Activated naive CD8-positive, alpha-beta T cell treated with anti-CD3 and anti-CD28 coated beads, Interleukin-2, amount 10 ng/mL, durations not matched to agents 7 days and 5 days (primary cell): ENCODE measurements around the gene HIP1R. TPM values are rescaled to one million over a fixed set of nuclear protein-coding genes. Genes with fewer than 3 reads are reported as not detected.

ENCODE experiments used
- ATAC-seq: fragments of 150-1000 bp; cut with Tn5 transposase; one replicate; pipeline ENCODE4 v1.10.0; 2021; ENCODE audit warnings: low read depth, moderate library complexity
- POLR2A ChIA-PET: fragments of 350-600 bp; sonication (Branson Sonifier 250); formaldehyde crosslinking; loops from one replicate; lab custom pipeline; 2021; ENCODE audit warnings: antibody characterized with exemption; lab: Charles Lee
- DNase-seq: peaks from one replicate; pipeline ENCODE4 v3.0.0; 2021
- H3K27ac Mint-ChIP-seq: one replicate; pipeline ENCODE4 v1.8.0; 2022; ENCODE audit warnings: mild to moderate bottlenecking, mixed read lengths
- H3K27me3 Mint-ChIP-seq: one replicate; pipeline ENCODE4 v1.8.0; 2022; ENCODE audit warnings: mild to moderate bottlenecking, moderate library complexity, mixed read lengths
- H3K36me3 Mint-ChIP-seq: one replicate; pipeline ENCODE4 v1.8.0; 2021; ENCODE audit warnings: mild to moderate bottlenecking, mixed read lengths
- H3K4me1 Mint-ChIP-seq: one replicate; pipeline ENCODE4 v1.8.0; 2021; ENCODE audit warnings: mixed read lengths
- H3K4me3 Mint-ChIP-seq: one replicate; pipeline ENCODE4 v1.8.0; 2022; ENCODE audit warnings: mild to moderate bottlenecking, moderate library complexity, mixed read lengths
- H3K9me3 Mint-ChIP-seq: one replicate; pipeline ENCODE4 v1.8.0; 2021; ENCODE audit warnings: mixed read lengths
- total RNA-seq, 2 experiments: library from RNA; stranded (reverse); gene quantifications; one replicate each; pipeline ENCODE4 v1.2.3, GENCODE V29; 2021

The HIP1R gene
- total RNA-seq, 2 experiments from 2014 or later: 54.7 to 57.8 TPM

- Mint-ChIP-seq H3K4me3 (no peak overlapping the region), H3K9me3 (no peaks in the 10 kb centered on the region), H3K36me3 (peaks cover 17% of the 10 kb centered on the region), H3K27ac (no peak overlapping the region), H3K27me3 (no peaks in the 10 kb centered on the region), H3K4me1 (peaks cover 3% of the 10 kb centered on the region)
- ATAC-seq (no peak), DNase-seq (no peak)
- POLR2A ChIA-PET: interaction anchor here (1.0 to 1.2 kb wide), 2 partner anchors 23 to 379 kb away, joined by 3 to 5 read pairs; no protein-coding TSS in a partner anchor
Measured at GRCh38 chr12:122865268-122866231, 30.3 kb downstream of the HIP1R start.

DNA sequence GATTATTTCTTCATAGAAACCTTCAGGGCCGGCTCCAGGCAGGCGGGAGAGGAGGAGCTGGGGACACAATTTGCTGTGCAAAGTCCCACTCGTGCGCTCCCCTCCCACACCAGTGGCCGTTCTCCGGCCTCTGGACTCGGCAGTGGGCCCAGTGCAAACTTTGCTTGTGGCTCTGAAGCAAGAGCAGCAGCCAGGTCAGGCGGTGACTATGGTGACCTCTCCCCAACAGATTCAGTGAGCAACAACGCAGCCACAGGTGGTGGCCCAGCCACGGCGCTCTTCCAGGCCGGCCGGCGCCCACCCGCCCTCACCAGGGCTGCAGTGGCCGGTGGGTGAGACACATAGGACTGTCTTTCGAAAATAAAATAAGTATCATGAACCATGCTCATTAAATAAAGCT, 31.1 kb downstream of the HIP1R start:
- ATAC-seq (no peak), DNase-seq (no peak)
- H3K27me3 Mint-ChIP-seq: no peaks in the 10 kb centered on the region
- H3K9me3 Mint-ChIP-seq: no peaks in the 10 kb centered on the region
- H3K4me3 Mint-ChIP-seq: no peak overlapping the region
- peaks cover 20% of the 10 kb centered on the region for H3K36me3 Mint-ChIP-seq
- no peak overlapping the region for H3K27ac Mint-ChIP-seq
- peaks cover 6% of the 10 kb centered on the region for H3K4me1 Mint-ChIP-seq
- POLR2A ChIA-PET: no interaction called here

GRCh38 chr12:122866950-122867607, 31.8 kb downstream of the HIP1R start:
- H3K4me1 Mint-ChIP-seq: peaks cover 13% of the 10 kb centered on the region
- POLR2A ChIA-PET: interaction anchor here (1.3 kb wide), 1 partner anchor 31 kb away, joined by 3 read pairs; no protein-coding TSS in a partner anchor
- H3K27ac Mint-ChIP-seq: no peak overlapping the region
- ATAC-seq (no peak), DNase-seq (no peak)
- H3K4me3 Mint-ChIP-seq: no peak overlapping the region
- peaks cover 23% of the 10 kb centered on the region for H3K36me3 Mint-ChIP-seq
- H3K9me3 Mint-ChIP-seq: no peaks in the 10 kb centered on the region
- no peaks in the 10 kb centered on the region for H3K27me3 Mint-ChIP-seq

- no peak overlapping the region for H3K27ac Mint-ChIP-seq
- no peaks in the 10 kb centered on the region for H3K9me3 Mint-ChIP-seq
- DNase-seq (peak; percentile 25), ATAC-seq (no peak)
- POLR2A ChIA-PET: interaction anchor here (1.3 kb wide), 1 partner anchor 30 kb away, joined by 3 read pairs; no protein-coding TSS in a partner anchor
- peaks cover 25% of the 10 kb centered on the region for H3K36me3 Mint-ChIP-seq
- H3K4me3 Mint-ChIP-seq: no peak overlapping the region
- H3K4me1 Mint-ChIP-seq: peaks cover 19% of the 10 kb centered on the region
- H3K27me3 Mint-ChIP-seq: no peaks in the 10 kb centered on the region
Measured at GRCh38 chr12:122867691-122868461, 32.6 kb downstream of the HIP1R start.

- Mint-ChIP-seq H3K4me3 (no peak overlapping the region), H3K9me3 (no peaks in the 10 kb centered on the region), H3K27ac (no peak overlapping the region), H3K4me1 (peaks cover 27% of the 10 kb centered on the region), H3K27me3 (no peaks in the 10 kb centered on the region), H3K36me3 (peaks cover 27% of the 10 kb centered on the region)
- ATAC-seq: no peak
- DNase-seq: peak; percentile 9
- POLR2A ChIA-PET: no interaction called here
Measured at GRCh38 chr12:122868471-122869177, 33.4 kb downstream of the HIP1R start.

GRCh38 chr12:122869207-122869973, 34.1 kb downstream of the HIP1R start:
- H3K27ac Mint-ChIP-seq: no peak overlapping the region
- H3K4me3 Mint-ChIP-seq: no peak overlapping the region
- H3K27me3 Mint-ChIP-seq: no peaks in the 10 kb centered on the region
- peaks cover 33% of the 10 kb centered on the region for H3K4me1 Mint-ChIP-seq
- H3K9me3 Mint-ChIP-seq: no peaks in the 10 kb centered on the region
- ATAC-seq (no peak), DNase-seq (peak; percentile 3)
- POLR2A ChIA-PET: interaction anchor here (0.7 kb wide), 2 partner anchors 373 to 973 kb away, joined by 3 read pairs; no protein-coding TSS in a partner anchor
- H3K36me3 Mint-ChIP-seq: peaks cover 28% of the 10 kb centered on the region

GRCh38 chr12:122870163-122870842, 35.0 kb downstream of the HIP1R start:
- H3K4me1 Mint-ChIP-seq: peaks cover 37% of the 10 kb centered on the region

GRCh38 chr12:122870867-122871664, 35.8 kb downstream of the HIP1R start:
- POLR2A ChIA-PET: interaction anchor here (0.7 to 2.5 kb wide), 6 partner anchors 9 to 36 kb away, joined by 3 to 9 read pairs (median 6); partner anchors contain the start of gene HIP1R
- Mint-ChIP-seq H3K4me1 (peaks cover 43% of the 10 kb centered on the region), H3K27ac (peak overlapping the region; percentile 82), H3K27me3 (no peaks in the 10 kb centered on the region), H3K36me3 (peaks cover 28% of the 10 kb centered on the region), H3K9me3 (no peaks in the 10 kb centered on the region), H3K4me3 (peak overlapping the region; percentile 81)
- DNase-seq (peak; percentile 24), ATAC-seq (no peak)

More at GRCh38 chr12:122870163-122870842, 35.0 kb downstream of the HIP1R start:
- no peak overlapping the region for H3K27ac Mint-ChIP-seq
- H3K27me3 Mint-ChIP-seq: no peaks in the 10 kb centered on the region
- POLR2A ChIA-PET: interaction anchor here (0.7 to 2.5 kb wide), 4 partner anchors 13 to 35 kb away, joined by 3 to 7 read pairs (median 6); partner anchors contain the start of gene HIP1R
- H3K4me3 Mint-ChIP-seq: no peak overlapping the region
- peak; percentile 15 for DNase-seq
- no peaks in the 10 kb centered on the region for H3K9me3 Mint-ChIP-seq
- no peak for ATAC-seq
- peaks cover 28% of the 10 kb centered on the region for H3K36me3 Mint-ChIP-seq

GRCh38 chr12:122871851-122872780, 36.9 kb downstream of the HIP1R start:
- ATAC-seq: peak; percentile 57
- no peaks in the 10 kb centered on the region for H3K9me3 Mint-ChIP-seq
- DNase-seq: peak; percentile 48
- H3K27ac Mint-ChIP-seq: peak overlapping the region; percentile 82
- H3K4me3 Mint-ChIP-seq: peak overlapping the region; percentile 81
- peaks cover 49% of the 10 kb centered on the region for H3K4me1 Mint-ChIP-seq
- peaks cover 24% of the 10 kb centered on the region for H3K36me3 Mint-ChIP-seq
- POLR2A ChIA-PET: interaction anchor here (0.6 to 2.5 kb wide), 7 partner anchors 8 to 27 kb away, joined by 3 to 9 read pairs (median 5); no protein-coding TSS in a partner anchor
- H3K27me3 Mint-ChIP-seq: no peaks in the 10 kb centered on the region
